ENCODE measurements around the gene FFAR4. TPM values are rescaled to one million over a fixed set of nuclear protein-coding genes. Genes with fewer than 3 reads are reported as not detected.
"Not testable (repeated sequence)": the region's sequence is repeated elsewhere in the genome, so short reads cannot be mapped to it uniquely, and the experiment has no call there.

Gene FFAR4
- polyA plus RNA-seq, 2 of the 4 experiments (the other 2 are of a cell fraction), result 0.15 to 0.17 TPM

DNA sequence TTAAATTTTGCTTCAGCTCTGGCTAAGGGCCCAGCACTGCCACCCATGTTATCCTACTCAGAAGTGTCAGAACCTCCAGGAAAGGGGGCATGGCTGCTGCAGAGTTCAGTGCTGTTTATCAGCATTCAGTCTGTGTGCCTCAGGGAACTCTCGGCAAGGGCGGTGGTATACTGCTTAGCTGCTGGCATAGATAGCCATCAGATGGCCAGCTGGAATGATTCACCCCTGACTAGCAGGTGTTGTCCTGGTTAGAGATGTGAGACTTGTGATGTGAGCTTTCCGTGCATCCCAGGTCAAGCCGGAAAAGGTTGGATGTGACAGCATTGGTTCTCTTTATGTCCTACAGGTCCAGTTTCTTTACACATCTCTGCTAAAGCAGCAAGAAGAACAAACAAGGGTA lies 47.9 kb upstream of the FFAR4 start:
- H3K4me3 ChIP-seq, result no peak overlapping the region
- no peak overlapping the region for H3K27ac ChIP-seq
- ATAC-seq (no peak), DNase-seq (ENCODE audit: low read depth in 1 of 2, low spot score in 1 of 2) (no peak), FAIRE-seq (no peak)
- POLR2A ChIA-PET, result no interaction called here
- 99% methylated on average over 4 of the region's 4 CpGs for WGBS (ENCODE audit: missing lambda C conversion rate)
- no peak overlapping the region for H3K4me2 ChIP-seq
- H3K4me1 ChIP-seq, result no peaks in the 10 kb centered on the region
- CTCF ChIA-PET, result interaction anchor here (0.9 to 1.8 kb wide), 5 partner anchors 9 to 439 kb away, joined by 3 to 5 read pairs (median 4); no protein-coding TSS in a partner anchor
- H3K9me3 ChIP-seq, result peaks cover 10% of the 10 kb centered on the region; the same call in 1 of the 3 replicates
- TF ChIP-seq HMGXB4 (CRISPR knock-in tag; IDR thresholded peaks at IDR 0.05; ENCODE audit: borderline replicate concordance) (no peak), ZFP36 (IDR thresholded peaks at IDR 0.05; ENCODE audit: borderline replicate concordance, partially characterized antibody) (no peak), PHF8 (IDR thresholded peaks at IDR 0.05; ENCODE audit: borderline replicate concordance, low read depth) (no peak), HDAC2 (IDR thresholded peaks at IDR 0.05) (no peak), NR3C1 (IDR thresholded peaks at IDR 0.05) (no peak), E2F6 (IDR thresholded peaks at IDR 0.05; ENCODE audit: borderline replicate concordance, low read depth) (no peak), JUNB (IDR thresholded peaks at IDR 0.05) (no peak), POLR2AphosphoS2 (conservative IDR thresholded peaks at IDR 0.05; ENCODE audit: low read length) (no peak), RCOR1 (IDR thresholded peaks at IDR 0.05; ENCODE audit: low read depth, low read length) (no peak), CBX8 (IDR thresholded peaks at IDR 0.05) (no peak), HOXB5 (CRISPR knock-in tag; IDR thresholded peaks at IDR 0.05) (no peak), PBX3 (IDR thresholded peaks at IDR 0.05) (no peak), NFE2L2 (conservative IDR thresholded peaks at IDR 0.05; ENCODE audit: low read length) (no peak), CEBPB (IDR thresholded peaks at IDR 0.05) (no peak)
- TF ChIP-seq, protein P1, sequence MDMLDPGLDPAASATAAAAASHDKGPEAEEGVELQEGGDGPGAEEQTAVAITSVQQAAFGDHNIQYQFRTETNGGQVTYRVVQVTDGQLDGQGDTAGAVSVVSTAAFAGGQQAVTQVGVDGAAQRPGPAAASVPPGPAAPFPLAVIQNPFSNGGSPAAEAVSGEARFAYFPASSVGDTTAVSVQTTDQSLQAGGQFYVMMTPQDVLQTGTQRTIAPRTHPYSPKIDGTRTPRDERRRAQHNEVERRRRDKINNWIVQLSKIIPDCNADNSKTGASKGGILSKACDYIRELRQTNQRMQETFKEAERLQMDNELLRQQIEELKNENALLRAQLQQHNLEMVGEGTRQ (IDR thresholded peaks at IDR 0.05), result no peak

DNA sequence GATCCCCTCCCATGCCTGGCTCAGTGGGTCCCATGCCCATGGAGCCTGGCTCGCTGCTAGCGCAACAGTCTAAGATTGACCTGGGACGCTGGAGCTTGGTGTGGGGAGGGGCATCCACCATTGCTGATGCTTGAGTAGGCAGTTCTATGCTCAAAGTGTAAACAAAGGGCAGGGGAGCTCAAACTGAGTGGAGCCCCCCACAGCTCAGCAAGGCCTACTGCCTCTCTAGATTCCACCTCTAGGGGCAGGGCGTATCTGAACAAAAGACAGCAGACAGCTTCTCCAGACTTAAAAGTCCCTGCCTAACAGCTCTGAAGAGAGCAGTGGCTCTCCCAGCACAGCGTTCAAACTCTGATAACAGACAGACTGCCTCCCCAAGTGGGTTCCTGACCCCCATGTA lies 31.2 kb upstream of the FFAR4 start:
- FAIRE-seq, result no peak

DNA sequence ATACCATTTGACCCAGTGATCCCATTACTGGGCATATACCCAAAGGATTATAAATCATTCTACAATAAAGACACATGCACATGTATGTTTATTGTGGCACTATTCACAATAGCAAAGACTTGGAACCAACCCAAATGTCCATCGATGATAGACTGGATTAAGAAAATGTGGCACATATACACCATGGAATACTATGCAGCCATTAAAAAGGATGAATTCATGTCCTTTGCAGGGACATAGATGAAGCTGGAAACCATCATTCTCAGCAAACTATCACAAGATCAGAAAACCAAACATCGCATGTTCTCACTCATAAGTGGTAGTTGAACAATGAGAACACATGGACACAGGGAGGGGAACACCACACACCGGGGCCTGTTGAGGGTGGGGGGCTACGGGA lies 25.6 kb upstream of the FFAR4 start:
- POLR2A ChIA-PET; H3K4me1 ChIP-seq; H3K9me3 ChIP-seq; H3K4me3 ChIP-seq; H3K27ac ChIP-seq; ATAC-seq; FAIRE-seq; H3K4me2 ChIP-seq; DNase-seq (ENCODE audit: low read depth in 1 of 2, low spot score in 1 of 2): not testable (repeated sequence)
- CTCF ChIA-PET, result interaction anchor here (0.7 to 2.2 kb wide), 6 partner anchors 13 to 165 kb away, joined by 3 to 16 read pairs (median 4); no protein-coding TSS in a partner anchor
- WGBS (ENCODE audit: missing lambda C conversion rate), result 67% methylated on average over 4 of the region's 4 CpGs

More for the DNA sequence above, 31.2 kb upstream of the FFAR4 start:
- ATAC-seq (no peak), DNase-seq (ENCODE audit: low read depth in 1 of 2, low spot score in 1 of 2) (no peak)
- Histone ChIP-seq H3K4me1 (no peaks in the 10 kb centered on the region), H3K4me2 (no peak overlapping the region), H3K4me3 (no peak overlapping the region), H3K9me3 (no peaks in the 10 kb centered on the region), H3K27ac (no peak overlapping the region)
- WGBS (ENCODE audit: missing lambda C conversion rate), result 98% methylated on average over 5 of the region's 5 CpGs
- ChIA-PET POLR2A (no interaction called here), CTCF (interaction anchor here (1.3 to 2.1 kb wide), 5 partner anchors 9 to 172 kb away, joined by 3 to 8 read pairs (median 4); no protein-coding TSS in a partner anchor)
- no peak for TF ChIP-seq RARB (CRISPR knock-in tag; IDR thresholded peaks at IDR 0.05)
- TF ChIP-seq, protein P2, sequence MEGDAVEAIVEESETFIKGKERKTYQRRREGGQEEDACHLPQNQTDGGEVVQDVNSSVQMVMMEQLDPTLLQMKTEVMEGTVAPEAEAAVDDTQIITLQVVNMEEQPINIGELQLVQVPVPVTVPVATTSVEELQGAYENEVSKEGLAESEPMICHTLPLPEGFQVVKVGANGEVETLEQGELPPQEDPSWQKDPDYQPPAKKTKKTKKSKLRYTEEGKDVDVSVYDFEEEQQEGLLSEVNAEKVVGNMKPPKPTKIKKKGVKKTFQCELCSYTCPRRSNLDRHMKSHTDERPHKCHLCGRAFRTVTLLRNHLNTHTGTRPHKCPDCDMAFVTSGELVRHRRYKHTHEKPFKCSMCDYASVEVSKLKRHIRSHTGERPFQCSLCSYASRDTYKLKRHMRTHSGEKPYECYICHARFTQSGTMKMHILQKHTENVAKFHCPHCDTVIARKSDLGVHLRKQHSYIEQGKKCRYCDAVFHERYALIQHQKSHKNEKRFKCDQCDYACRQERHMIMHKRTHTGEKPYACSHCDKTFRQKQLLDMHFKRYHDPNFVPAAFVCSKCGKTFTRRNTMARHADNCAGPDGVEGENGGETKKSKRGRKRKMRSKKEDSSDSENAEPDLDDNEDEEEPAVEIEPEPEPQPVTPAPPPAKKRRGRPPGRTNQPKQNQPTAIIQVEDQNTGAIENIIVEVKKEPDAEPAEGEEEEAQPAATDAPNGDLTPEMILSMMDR (IDR thresholded peaks at IDR 0.05), result no peak
- TF ChIP-seq HOXA7 (CRISPR knock-in tag; IDR thresholded peaks at IDR 0.05), result no peak
- no peak for TF ChIP-seq EHMT2 (IDR thresholded peaks at IDR 0.05; ENCODE audit: low read depth)
- TF ChIP-seq HMGXB4 (CRISPR knock-in tag; IDR thresholded peaks at IDR 0.05; ENCODE audit: borderline replicate concordance), result no peak
- no peak for TF ChIP-seq HOXB5 (CRISPR knock-in tag; IDR thresholded peaks at IDR 0.05)
- no peak for TF ChIP-seq CEBPB (IDR thresholded peaks at IDR 0.05)
